Hematopoietic multipotent progenitor cell treated with erythropoietin and hydrocortisone succinate and interleukin-3 and kit ligand, for 15 days (in vitro differentiated cells): Measurements from ENCODE around the gene PRMT9.

Source experiments
- DNase-seq: peaks from one replicate; pipeline ENCODE4 v3.0.0-alpha.2; 2015; ENCODE audit warnings: low spot score

The PRMT9 gene

DNA sequence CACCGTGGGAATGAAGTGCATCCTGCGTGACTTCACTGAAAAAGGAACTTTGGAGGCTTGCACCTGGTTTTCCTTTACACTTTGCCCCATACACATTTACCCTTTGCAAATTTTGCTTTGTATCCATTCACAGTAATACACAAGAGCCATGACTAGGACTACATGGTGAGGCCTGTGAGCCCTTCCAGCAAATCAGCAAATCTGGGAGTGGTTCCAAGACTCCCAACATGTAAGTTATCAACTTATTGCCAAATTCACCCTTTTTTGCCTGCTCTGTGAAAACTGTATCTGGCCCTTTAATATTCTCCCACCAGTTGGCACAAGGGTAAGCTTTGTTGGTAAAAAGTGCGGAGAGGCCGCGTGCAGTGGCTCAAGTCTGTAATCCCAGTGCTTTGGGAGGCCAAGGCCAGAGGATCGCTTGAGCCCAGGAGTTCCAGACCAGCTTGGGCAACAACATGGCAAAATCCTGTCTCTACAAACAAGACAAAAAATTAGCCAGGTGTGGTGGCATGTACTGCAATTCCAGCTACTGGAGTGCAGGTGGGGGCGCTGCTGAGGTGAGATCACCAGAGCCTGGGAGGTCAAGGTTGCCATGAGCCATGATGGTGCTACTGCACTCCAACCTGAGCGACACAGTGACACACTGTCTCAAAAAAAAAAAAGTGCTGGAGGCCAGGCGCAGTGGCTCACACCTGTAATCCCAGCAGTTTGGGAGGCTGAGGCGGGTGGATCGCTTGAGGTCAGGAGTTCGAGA, 5.0 kb downstream of the PRMT9 start:
- DNase-seq: no peak

DNA sequence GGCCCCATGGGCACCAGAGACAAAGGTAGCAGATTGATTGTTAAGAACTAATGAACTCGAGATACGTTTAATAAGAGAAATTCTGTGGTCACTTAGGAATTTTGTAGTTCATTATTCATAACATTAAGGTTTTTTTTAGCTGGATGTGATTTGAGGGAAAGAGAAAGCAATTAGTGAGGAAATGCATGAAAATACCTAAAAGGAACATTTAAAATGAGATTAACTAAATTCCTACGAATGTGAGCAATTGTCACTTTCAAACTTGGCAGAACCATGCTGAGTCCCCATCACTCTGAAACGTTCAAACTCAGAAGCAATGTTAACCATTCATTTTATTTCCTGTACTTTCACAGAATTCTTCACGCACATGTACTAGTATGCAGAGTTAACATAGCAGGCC, 5.9 kb downstream of the PRMT9 start:
- no peak for DNase-seq

GRCh38 chr4:147674496-147674895, 9.5 kb downstream of the PRMT9 start:
- DNase-seq: no peak

DNA sequence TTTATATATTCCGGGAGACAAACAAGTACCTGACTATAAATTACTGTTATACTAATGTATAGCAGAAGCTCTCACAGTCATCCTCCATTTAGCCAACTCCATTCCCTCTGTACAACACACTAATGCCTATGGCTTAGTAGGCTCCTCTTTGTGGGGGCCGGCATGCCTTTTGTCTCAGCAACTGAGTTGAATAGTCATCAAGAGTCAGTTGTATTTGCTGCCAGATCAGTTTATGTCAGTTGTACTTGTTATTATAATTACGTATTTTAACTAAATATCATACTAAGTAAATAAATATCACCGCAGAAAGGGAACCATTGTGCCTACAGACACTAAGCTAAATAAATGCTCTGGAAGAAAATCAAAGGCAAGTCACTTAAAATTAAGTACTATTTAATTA, 9.9 kb downstream of the PRMT9 start:
- no peak for DNase-seq

- no peak for DNase-seq
Observed at GRCh38 chr4:147658501-147658900, 25.5 kb downstream of the PRMT9 start.

GRCh38 chr4:147655639-147656038, 28.3 kb downstream of the PRMT9 start:
- no peak for DNase-seq

DNA sequence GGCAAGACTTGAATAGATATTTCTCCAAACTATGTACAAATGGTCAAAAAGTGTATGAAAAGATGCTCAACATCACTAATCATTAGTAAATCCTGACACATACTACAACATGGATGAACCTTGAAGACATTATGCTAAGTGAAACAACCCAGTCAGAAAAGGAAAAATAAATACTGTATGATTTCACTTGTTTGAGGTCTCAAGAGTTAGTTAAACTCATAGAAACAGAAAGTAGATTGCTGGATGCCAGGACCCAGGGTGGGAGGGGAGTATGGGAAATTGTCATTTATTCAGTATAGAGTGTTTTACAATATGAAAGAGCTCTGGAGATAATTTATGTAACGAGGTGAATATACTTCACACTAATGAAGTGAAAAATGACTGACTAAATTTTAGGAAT, 32.4 kb downstream of the PRMT9 start:
- DNase-seq: no peak

GRCh38 chr4:147648656-147649055, 35.3 kb downstream of the PRMT9 start:
- DNase-seq: no peak

DNA sequence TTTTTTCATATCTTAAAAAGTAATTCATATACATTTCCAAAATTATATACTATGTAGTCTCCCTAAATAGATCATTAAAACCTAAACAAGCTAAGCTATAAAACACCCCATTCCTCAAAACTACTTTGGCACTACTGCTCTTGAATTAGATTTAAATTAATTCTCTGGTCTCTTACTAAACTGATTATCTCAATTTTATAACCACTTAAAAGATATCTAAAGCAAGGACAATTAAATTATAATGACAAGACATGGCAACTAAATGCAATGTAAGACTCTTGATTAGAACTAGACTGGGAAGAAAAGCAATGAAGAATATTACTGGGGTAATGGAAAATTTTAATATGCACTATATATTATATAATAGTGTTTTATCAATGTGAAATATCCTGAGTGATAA, 38.9 kb downstream of the PRMT9 start:
- DNase-seq: no peak

DNA sequence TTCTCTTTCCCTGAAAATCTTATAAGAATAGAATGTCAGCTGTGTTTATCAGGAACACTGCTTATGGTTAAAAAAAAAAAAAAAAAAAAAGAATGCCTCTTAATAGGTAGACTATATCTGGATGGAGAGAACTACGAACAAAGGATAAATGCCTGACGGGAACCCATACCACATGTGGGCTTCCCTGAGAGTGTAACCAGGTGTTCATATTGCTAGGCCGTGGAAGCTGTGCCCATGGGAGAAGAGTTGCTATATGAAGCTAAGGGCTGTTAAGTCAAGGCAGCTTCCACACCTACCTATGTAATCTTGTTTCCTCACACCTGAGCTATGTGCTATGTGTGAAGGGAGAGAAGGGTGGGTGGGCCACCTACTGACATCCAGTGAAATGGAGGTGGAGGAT, 39.5 kb downstream of the PRMT9 start:
- DNase-seq: no peak

GRCh38 chr4:147643616-147644015, 40.3 kb downstream of the PRMT9 start:
- DNase-seq: no peak

DNA sequence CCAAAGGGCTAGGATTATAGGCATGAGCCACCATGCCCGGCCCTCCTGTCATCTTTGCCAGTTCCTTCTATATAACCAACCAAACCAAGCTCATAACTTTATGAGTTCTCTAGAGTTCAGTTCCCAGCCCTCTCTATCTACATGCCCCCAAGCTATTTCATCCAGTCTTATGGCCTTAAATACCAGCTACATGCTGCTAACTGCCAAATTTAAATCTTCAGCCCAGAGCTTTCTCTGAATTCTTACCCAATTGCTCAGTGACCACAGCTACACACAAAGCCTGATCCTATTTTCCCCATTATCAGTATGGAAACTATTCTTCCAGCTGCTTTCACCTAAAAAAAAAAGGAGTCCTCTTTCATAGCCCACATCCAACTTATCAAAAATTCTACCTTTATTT, 43.6 kb downstream of the PRMT9 start:
- DNase-seq: no peak

DNA sequence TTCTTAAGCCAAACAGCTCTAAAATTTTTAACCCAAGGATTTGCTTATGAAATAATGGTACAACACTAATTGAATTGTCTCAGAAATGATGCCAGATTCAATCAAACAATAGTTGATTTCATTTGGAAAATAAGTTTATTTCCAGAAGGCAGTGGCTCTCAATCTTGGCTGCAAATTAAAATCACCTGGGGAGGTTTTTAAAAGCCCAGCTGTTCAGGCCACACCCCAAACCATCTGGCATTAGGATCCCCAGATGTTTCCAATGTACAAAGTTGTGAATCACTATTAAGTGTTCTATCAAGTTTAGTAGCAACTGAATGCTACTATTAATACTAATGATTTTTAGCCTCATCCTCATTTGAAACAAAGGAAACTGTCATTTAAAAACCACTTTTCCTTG, 44.6 kb downstream of the PRMT9 start:
- no peak for DNase-seq

GRCh38 chr4:147638942-147639341, 45.0 kb downstream of the PRMT9 start:
- no peak for DNase-seq

DNA sequence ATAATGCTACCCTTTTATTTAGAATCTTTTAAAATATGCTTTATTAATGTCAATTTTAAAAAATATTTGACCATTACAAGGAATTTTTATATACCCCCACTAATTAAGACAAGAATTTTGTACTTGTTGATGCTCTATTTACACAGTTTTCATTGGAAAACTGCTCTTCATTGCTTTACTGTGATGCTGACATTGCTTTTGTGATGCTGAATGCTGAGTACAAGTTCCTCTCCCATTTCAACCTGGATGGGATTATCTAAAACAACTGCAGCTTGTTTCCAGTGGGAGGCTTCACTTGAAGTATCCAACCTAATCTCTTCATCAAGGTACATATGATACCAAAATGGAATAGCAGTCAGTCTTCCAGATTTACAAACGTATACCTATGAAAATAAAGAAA, 45.6 kb downstream of the PRMT9 start:
- DNase-seq: no peak

DNA sequence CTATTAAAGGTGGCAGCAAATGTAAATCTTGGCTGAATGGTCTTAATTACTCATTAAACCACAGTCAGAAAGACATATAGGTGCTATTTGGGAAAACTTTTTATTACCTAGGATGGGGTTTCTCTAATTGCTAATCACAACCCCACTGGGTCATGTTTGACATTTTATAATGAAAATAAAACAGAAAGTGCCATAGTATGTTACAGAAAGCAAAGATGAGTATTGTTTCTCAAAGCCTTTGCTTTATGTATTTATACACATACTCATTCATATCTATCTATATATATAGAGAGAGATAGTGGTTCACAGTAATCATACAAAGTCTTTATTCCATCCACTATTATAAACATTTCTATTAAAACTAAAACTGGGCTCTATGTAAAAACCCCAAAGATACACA, 48.6 kb downstream of the PRMT9 start:
- no peak for DNase-seq

- no peak for DNase-seq
Observed at GRCh38 chr4:147633643-147634042, 50.3 kb downstream of the PRMT9 start.

DNA sequence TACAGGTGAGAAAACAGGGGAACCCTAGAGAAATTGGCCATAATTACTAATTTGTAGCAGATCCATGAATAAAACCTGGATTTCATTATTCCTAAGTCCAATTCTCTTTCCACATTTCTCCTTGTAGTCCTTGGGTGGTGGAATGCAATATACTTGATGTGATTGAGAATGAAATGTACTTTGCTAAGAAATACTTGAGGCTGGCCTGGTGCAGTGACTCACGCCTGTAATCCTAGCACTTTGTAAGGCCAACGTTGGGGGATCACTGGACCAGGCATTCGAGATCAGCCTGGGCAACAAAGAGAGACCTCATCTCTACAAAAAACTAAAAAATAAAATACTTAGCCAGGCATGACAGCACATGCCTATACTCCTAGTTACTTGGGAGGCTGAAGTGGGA, 50.9 kb downstream of the PRMT9 start:
- no peak for DNase-seq

DNA sequence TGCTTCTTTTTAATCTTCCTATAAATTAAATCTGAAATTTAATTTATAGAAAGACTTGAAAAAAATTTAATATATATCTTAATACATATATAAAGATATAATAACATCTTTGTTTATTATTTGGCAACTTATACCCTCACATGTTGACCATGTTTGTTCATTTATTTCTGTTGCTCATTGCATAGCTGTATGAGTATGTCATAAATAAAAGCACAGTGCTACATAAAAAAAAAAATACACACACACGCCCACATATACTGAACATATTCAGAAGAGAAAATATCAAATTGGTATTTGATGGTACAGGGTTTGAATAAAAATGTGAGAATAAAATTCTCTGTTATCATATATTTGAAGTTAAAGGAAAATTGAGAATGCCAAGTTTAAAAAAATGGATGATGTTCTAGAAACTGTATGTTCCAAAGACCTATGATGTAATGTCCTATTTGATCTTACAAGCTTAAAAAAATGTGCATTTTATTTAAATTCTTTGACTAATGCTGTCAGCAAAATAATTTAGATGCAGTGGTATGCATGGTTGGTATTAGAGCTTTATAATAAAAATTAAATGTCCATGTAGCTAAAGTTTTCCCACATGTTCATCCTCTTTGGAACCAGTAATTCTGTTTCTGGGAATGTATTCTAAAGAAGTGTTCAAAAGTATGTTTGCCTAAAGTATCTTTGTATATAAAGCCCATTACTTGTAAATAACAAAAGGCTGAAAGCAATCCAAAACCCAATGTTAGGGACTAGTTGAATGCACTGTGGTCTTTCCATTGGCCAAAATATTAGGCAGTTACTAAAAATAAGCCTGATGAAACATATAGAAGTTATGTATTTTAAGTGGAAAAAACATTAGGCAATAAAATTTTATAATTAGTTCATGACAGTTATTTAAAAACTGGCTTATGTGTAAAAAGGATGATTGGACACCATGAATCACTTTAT, 53.9 kb downstream of the PRMT9 start:
- no peak for DNase-seq

DNA sequence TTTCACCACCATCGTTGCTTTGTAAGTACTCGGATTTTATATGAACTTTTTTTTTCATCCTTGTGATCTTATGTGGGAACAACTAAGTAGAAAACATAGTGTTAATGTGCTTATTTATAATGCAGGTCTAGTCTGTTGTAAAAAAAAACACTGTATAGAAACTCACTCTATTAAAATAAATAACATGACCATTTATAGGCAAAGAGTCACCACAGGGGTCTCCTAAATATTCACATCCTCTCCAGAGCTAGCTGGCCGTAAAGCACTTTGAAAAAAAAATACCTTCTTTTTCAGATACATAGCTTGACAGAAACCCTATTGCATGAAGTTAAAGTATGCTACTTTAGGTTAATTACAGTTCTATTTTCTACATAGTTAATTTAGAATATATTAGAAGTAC, 55.5 kb downstream of the PRMT9 start:
- no peak for DNase-seq

DNA sequence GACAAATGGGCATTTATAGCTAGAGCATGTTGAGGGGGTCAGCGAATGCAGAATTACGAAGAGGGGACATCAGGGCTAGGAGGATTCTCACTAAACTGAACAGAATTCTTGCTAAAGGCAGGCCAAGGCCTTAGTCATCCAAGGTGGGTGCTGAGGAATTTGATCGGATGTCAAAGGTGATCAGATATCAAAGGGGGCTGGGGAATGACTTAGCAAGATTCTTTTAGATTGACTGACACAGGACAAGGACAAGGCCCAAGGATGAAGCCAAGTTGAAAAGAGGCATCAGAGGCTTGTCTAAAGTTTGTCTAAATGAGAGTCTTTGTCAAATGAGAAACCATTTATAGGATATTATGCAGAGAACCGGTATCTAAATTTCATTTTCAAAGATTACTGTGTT, 57.1 kb downstream of the PRMT9 start:
- DNase-seq: no peak

DNA sequence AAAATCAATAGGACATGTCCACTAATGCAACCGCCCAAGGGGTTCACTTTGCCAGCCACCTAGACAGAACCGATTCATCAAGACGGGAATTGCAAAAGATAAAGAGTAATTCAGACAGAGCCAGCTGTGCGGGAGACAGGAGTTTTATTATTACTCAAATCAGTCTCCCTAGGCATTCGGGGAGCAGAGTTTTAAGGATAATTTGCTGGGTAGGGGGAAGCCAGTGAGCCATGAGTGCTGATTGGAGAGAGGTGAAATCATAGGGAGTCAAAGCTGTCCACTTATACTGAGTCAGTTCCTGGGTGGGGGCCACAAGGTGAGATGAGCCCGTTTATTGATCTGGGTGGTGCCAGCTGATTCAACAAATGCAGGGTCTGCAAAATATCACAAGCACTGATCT, 58.2 kb downstream of the PRMT9 start:
- no peak for DNase-seq

GRCh38 chr4:147620315-147620714, 63.6 kb downstream of the PRMT9 start:
- DNase-seq: no peak
